HG03103 (cell line): ENCODE data around the gene HDC.

Source experiments
- ATAC-seq: cut with Tn5 transposase; IDR thresholded peaks from one replicate; pipeline ENCODE4 v1.9.1; 2021; ENCODE audit warnings: low read depth; ENCODE audit not compliant: unreplicated experiment

HDC gene

DNA sequence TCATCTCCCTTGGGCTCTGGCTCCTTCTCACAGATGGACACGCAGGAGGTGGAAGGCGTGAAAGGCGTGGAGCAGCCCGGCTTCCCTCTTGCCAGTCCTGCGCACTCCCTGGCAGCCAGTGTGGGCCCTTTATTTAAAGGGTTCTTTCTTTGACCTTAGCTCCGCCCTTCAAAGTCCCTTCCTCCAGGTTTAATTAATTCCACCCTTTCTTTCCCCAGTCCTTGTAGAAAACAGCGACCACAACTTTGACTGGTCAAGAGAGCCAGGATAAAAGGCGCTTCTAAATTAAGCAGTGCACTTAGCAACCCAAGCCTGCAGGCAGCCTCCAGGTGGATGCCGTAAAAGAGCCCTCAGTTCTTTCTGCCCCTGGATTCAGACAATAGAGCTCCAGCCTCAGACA, at the start of gene HDC:
Gene HDC, minus strand, starts transcription at position 107 of the 400 bp plus-strand sequence. Its CDS starts 103 bp downstream, at position 4.
- ATAC-seq, result no peak

GRCh38 chr15:50312636-50313035, 47.1 kb upstream of the HDC start:
- no peak for ATAC-seq

DNA sequence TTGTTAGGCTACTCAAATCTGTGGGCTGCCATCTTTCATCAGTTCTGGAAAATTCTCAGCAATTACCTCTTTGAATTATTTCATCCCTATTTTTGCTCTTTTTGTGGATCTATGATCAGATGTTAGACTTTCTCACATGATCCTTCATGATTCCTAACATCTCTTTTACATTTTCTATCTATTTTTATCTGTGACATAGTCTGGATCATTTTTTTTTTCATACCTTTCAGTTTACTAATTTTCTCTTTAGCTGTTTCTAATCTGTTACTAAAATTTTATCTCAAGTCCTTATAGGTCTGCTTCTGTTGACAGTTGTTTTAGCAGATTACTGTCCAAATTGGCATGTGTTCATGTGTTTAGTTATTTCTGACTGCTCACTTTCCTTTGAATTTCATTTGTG, 42.3 kb upstream of the HDC start:
- no peak for ATAC-seq

DNA sequence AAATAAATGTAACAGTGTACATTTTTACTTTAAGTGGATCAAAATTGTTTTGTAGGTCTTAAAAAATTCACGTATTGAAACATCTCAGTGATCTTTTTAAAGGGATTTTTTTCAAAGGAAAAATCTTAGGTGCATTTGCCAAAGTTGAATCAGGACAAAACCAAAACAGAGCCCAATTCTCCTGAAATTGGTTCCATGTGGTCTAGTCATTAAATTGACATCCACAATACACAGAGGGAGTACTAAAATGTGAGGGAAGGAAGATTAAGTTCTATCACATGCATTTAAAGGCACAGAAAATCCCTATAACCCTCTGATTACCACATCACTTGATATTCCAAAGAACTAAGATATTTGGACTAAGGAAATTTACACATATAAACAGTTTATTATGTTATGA, 39.3 kb upstream of the HDC start:
- no peak for ATAC-seq

DNA sequence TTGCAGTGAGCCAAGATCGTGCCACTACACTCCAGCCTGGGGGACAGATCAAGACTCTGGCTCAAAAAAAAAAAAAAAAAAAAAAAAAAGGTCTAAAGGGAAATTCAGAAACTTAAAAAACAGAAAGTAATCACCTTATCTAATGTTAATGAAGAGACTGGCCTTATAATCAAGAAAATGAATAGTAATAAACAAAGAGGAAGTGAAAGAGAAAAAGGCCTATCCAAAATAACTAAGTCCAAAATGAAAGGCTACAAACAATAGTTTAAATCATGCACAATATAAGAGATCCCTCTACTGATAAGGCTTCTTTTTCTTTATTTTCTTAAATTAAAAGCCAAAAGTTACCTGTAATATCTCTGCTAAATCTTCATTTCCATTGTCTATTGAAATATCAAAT, 37.1 kb upstream of the HDC start:
- ATAC-seq, result no peak

DNA sequence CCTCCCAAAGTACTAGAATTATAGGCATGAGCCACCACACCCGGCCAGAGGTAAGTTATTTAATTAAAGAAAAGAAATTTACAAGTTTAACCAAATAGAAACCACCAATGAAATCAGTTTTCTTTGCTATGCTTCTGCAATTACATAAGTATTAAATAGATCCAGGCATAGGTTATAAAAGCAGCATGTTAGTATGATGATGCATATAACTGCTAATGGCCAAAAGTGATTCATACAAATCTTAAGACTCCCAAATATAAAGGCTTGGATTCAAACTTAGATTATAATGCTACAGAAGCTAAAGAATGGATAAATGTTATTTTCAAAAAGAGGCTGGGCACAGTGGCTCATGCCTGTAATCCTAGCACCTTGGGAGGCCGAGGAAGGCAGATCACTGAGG, 32.8 kb upstream of the HDC start:
- no peak for ATAC-seq

GRCh38 chr15:50295966-50296365, 30.4 kb upstream of the HDC start:
- ATAC-seq, result no peak

DNA sequence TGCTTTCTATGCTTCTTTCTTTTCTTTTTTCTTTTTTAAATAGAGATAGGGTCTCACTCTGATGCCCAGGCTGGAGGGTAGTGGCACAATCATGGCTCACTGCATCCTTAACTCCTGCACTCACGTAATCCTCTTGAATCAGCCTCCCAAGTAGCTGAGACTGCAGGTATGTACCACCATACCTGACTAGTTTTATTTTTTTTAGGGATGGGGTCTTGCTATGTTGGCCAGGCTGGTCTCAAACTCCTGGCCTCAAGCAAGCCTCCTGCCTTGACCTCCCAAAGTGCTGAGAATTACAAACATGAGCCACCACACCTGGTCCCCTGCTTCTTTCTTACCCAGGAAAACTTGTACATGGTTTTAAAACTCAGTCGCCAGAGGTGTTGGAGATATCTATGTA, 24.2 kb upstream of the HDC start:
- ATAC-seq, result no peak

DNA sequence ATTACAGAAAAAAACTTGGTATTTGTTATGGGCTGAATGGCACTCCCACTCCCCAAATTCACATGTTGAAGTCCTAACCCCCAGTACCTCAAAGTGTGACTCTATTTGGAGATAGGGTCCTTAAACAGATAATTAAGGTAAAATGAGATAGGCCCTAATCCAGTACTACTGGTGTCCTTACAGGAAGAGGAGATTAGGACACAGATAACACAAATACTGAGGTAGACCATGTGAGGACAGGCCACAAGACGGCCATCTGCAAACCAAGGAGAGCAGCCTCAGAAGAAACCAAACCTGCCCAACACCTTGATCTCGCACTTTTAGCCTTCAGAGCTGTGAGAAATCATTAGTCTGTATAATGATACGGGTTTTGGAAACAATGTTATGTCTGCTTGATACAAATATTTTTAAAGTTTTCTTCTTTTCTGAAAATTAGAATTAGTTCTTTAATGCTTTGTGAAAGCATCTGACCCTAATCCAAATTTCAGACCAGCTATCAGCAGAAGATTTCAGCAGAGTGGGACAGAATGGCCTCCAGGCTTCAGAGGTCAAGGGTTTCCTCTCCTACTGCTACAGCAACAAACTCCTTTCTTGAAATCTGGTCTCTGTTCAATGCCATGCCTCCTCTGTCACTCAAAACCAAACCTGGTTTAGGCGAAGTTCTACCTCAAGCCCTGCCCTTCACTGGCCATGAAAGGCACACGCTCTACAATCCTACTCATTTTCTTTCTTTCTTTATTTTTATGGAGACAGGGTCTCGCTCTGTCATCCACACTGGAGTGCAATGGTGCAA, 22.0 kb upstream of the HDC start:
- ATAC-seq, result no peak

DNA sequence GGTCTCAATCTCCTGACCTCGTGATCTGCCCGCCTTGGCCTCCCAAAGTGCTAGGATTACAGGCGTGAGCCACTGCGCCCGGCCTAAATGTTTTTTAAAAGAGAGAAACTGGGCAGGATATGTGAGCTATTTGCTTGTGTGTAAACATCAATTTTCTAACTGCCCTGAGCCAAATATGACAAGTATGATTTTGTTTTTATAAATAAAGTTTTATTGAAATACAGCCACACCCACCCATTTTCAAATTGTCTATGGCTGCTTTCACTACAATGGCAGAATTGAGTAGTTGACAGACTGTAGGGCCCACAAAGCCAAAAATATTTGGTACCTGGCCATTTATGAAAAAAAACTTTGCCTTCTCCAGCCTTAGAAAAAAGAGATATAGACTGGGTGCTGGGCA, 15.9 kb upstream of the HDC start:
- ATAC-seq, result no peak

GRCh38 chr15:50280271-50280670, 14.7 kb upstream of the HDC start:
- no peak for ATAC-seq

DNA sequence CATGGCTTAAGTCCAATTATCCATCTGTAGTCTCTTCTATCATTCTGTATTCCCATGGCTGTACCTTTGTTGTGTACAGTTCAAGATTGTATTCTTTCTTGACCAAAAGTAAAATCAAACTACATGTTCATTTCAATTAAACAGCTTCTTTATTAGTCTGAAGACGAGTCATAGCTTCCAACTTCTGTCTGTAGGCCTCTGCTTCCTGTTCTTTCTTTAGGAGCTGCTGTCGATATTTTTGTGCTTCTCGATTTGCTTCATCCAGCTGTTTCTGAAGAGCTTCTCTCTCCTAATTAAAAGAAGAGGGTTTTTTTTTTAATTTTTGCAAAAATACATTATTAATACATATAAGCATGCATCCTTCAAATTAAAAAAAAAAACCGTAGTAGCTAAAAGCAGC, 13.0 kb upstream of the HDC start:
- ATAC-seq, result no peak

GRCh38 chr15:50277370-50277769, 11.8 kb upstream of the HDC start:
- no peak for ATAC-seq

- no peak for ATAC-seq
Measured at GRCh38 chr15:50275908-50276307, 10.4 kb upstream of the HDC start.

- ATAC-seq, result no peak
Measured at GRCh38 chr15:50275091-50275490, 9.6 kb upstream of the HDC start.

DNA sequence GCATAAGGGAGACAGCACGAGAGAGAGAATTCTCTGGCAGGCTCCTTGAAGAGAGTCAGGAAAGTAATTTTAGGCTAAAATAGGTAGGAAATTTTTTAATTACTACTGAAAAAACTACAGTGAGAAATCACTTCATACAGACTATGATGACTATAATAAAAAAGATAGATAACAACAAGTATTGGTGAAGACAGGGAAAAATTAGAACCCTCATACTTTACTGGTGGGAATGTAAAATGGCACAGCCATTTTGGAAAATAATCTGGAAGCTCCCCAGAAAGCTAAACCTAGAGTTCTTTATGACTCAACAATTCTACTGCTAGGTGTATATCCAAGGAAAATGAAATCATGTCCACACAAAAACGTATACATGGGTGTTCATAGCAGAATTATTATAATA, 2.1 kb upstream of the HDC start:
- no peak for ATAC-seq

DNA sequence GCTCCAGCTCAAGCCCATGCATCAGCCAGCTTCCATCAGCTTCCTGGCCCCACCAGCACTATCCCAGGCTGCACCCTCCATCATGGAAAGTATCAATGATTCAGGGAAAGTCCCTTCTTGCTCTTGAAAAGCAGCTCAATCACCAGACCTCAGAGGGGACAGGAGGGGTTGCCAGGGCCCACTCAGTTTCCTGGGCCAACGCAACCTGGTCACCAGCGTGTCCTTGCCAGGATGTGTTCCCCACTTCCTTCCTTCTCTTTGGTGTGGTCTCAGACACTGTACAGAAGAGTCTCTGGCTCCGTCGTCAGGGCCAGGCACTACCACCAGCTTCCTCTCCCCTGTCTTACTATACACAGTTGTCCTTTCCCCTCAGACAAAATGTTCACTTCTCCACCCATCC, 3.0 kb downstream of the HDC start:
- ATAC-seq, result no peak

- ATAC-seq, result no peak
Measured at GRCh38 chr15:50261981-50262380, 3.5 kb downstream of the HDC start.

DNA sequence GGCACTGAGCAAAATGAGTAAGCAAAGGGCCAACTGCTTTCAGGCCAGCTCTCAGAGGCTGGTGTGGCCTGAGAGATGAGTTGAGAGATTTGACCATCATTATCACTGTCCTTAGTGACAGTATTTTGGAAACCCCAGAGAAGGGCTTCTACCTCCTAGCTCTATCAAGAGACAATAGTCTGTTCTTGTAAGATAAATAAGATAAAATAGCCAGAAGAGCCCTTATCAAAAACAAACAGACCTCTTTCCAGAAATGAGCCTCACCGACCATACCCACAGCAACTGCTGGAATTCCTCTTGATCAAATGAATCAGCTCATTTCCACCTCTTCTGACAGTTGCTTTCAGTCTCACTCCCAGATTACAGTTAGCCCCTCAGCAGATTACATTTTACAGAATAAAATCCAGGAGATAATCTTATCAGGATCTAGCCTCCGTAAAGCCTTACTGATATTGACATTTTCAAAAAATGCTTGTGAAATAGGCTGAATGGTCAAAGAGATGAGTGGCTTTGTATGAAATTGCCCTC, 4.5 kb downstream of the HDC start:
- no peak for ATAC-seq

DNA sequence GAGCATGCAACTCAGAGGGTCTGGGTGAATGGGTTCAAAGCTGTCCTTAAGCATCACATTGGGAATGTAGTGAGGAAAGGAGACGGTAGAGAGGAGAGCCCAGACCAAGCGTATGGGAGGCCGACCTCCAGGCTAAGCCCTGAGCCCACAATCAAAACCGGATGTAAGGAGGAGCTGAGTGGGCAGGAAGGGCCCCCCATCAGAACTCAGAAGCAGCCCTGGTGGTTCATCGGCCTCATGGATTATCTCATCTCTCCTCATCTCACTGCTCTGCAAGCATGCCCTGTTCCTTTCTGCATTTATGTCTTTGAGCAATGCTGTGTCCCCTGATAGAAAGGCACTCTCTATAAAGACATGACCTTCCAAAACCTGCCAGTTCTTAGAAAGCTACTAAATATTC, 6.2 kb downstream of the HDC start:
- ATAC-seq, result no peak

- ATAC-seq, result no peak
Measured at GRCh38 chr15:50257924-50258323, 7.6 kb downstream of the HDC start.

DNA sequence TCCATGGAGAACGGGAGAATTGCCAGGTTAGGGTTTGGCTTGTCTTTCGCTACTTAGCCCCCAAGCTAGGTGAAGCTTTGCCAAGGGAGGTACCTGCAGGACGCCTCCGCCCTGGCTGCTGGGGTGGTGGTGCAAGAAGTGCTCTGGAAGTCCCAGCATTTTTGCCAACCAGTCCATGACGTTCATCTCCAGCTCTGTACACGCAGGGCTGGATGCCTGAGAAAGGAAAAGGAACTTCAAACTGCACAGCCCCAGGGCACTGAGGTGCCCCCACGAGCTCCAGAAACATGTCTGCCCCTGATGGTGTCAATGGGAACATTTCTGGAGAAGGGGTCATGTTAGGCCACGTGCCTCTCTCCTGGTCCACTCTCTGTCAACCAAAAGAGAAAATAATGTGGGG, 8.2 kb downstream of the HDC start:
- ATAC-seq, result no peak
